Caco-2 (cell line): ENCODE measurements around the gene PPFIA4. TPM values are rescaled to one million over a fixed set of nuclear protein-coding genes. Genes with fewer than 3 reads are reported as not detected.

Experiments
- BruUV-seq: library from RNA; stranded (reverse); fragments of 400-500 nt; replicated peaks from 2 replicates; lab custom pipeline; 2021; lab: Mats Ljungman, UMichigan
- CTCF ChIA-PET: fragments of 300-600 bp; sonication (Branson Sonifier 250); formaldehyde crosslinking; loops from one replicate; lab custom pipeline; 2022; ENCODE audit warnings: antibody characterized with exemption; lab: Charles Lee
- POLR2A ChIA-PET: fragments of 300-600 bp; sonication (Branson Sonifier 250); formaldehyde crosslinking; loops from one replicate; lab custom pipeline; 2022; ENCODE audit warnings: antibody characterized with exemption; lab: Charles Lee
- DNase-seq, 2 experiments: peaks; one replicate each; pipeline versions ENCODE4 v3.0.0 to v3.0.0-alpha.2; 2020 to 2022
- H3K27me3 ChIP-seq: replicated peaks from 2 replicates; pipeline ENCODE4 v1.6.0; 2011; ENCODE audit warnings: low read length; ENCODE audit not compliant: control insufficient read depth, insufficient read depth
- H3K36me3 ChIP-seq: 2 replicates; pipeline ENCODE4 v1.5.1; 2011; ENCODE audit warnings: low read length; ENCODE audit not compliant: control insufficient read depth, insufficient read depth
- H3K4me1 ChIP-seq: fragments of 250-450 bp; sonication (Bioruptor Pico); 2 replicates; pipeline ENCODE4 v1.5.1; 2020; ENCODE audit warnings: mild to moderate bottlenecking
- H3K4me3 ChIP-seq: 2 replicates; pipeline ENCODE4 v1.5.1; 2011; ENCODE audit warnings: low read depth, mild to moderate bottlenecking, control low read depth, low read length
- H3K9me3 ChIP-seq: fragments of 250-450 bp; sonication (Bioruptor Pico); 2 replicates; pipeline ENCODE4 v1.5.1; 2020; ENCODE audit warnings: mild to moderate bottlenecking, moderate library complexity
- H3K27ac Mint-ChIP-seq: one replicate; pipeline ENCODE4 v1.8.0; 2022; ENCODE audit warnings: mixed read lengths; ENCODE audit not compliant: unreplicated experiment
- H3K27me3 Mint-ChIP-seq: one replicate; pipeline ENCODE4 v1.8.0; 2022; ENCODE audit warnings: mixed read lengths; ENCODE audit not compliant: insufficient read depth, unreplicated experiment
- H3K36me3 Mint-ChIP-seq: one replicate; pipeline ENCODE4 v1.8.0; 2022; ENCODE audit warnings: mild to moderate bottlenecking, mixed read lengths; ENCODE audit not compliant: insufficient read depth, unreplicated experiment
- H3K4me1 Mint-ChIP-seq: one replicate; pipeline ENCODE4 v1.8.0; 2022; ENCODE audit warnings: low read depth, mixed read lengths; ENCODE audit not compliant: unreplicated experiment
- H3K4me3 Mint-ChIP-seq: one replicate; pipeline ENCODE4 v1.8.0; 2022; ENCODE audit warnings: mild to moderate bottlenecking, moderate library complexity, mixed read lengths; ENCODE audit not compliant: unreplicated experiment
- H3K9me3 Mint-ChIP-seq: one replicate; pipeline ENCODE4 v1.8.0; 2022; ENCODE audit warnings: mixed read lengths; ENCODE audit not compliant: unreplicated experiment
- intact Hi-C: fragments of 100-400 bp; cut with micrococcal nuclease; formaldehyde crosslinking; loops from one replicate; pipeline ENCODE4 v1.10.0; 2022; ENCODE audit not compliant: unreplicated experiment
- total RNA-seq: library from RNA; stranded (reverse); gene quantifications from 2 replicates; pipeline ENCODE4 v1.2.3, GENCODE V29; 2022
- TF ChIP-seq, protein P1 (sequence below), 2 experiments: fragments of 200-600 bp in 1 of 2; IDR thresholded peaks; 1 replicate in 1 of 2; 2 replicates in 1 of 2; pipeline versions ENCODE4 v1.5.1 to v1.8.0; 2011 to 2022; ENCODE audit warnings: antibody characterized with exemption in 1 of 2, control low read depth in 1 of 2, inconsistent platforms in 1 of 2, low read depth in 1 of 2, low read length in 1 of 2, mild to moderate bottlenecking in 1 of 2, moderate library complexity in 1 of 2; ENCODE audit not compliant: insufficient read depth in 1 of 2, severe bottlenecking in 1 of 2, unreplicated experiment in 1 of 2

The PPFIA4 gene
- total RNA-seq, 1 experiment from 2014 or later = 9.4 TPM

DNA sequence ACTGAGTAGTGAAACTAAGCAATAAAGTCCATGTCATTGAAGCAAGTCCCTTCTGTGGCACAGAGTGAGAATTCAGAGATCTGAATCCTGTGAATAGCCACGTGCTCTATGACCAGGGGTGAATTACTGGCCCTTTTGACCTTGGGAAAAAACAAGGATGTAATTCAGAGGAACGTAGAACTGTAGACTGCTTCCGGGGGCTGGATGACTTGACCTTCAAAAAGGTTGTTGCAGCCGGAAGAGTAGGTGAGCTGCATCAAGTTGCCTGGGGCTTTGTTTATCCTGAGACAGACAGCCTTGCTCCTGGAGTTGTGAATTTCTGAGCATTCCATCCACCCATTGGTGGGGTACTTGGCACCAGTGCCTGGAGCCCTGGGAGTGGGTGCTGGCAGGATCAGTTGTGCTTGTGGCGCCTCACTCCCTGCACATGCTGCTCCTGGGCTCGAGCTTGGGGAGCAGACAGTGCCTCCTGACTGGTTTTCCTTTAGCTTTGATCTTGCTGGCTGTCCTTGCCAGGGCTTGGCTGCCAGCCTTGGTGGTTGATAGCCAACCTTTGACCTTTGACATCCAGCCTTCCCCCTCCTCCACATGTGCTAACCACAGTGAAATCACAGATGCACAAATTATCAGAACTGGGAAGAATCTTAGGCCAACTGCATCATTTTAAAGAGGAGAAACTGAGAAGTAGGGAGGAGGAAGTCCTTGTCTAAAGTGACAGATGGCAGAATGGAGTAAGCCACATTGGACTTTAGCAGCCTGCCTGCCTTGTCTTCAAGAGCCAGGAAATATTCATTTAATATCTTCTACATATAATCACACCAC, 75.7 kb downstream of the PPFIA4 start:
- no TSS peak for BruUV-seq
- Mint-ChIP-seq H3K9me3 (peaks cover 19% of the 10 kb centered on the region), H3K36me3 (no peaks in the 10 kb centered on the region), H3K27me3 (peaks cover 2% of the 10 kb centered on the region), H3K4me3 (no peak overlapping the region), H3K4me1 (no peaks in the 10 kb centered on the region), H3K27ac (no peak overlapping the region)
- TF ChIP-seq, protein P1, sequence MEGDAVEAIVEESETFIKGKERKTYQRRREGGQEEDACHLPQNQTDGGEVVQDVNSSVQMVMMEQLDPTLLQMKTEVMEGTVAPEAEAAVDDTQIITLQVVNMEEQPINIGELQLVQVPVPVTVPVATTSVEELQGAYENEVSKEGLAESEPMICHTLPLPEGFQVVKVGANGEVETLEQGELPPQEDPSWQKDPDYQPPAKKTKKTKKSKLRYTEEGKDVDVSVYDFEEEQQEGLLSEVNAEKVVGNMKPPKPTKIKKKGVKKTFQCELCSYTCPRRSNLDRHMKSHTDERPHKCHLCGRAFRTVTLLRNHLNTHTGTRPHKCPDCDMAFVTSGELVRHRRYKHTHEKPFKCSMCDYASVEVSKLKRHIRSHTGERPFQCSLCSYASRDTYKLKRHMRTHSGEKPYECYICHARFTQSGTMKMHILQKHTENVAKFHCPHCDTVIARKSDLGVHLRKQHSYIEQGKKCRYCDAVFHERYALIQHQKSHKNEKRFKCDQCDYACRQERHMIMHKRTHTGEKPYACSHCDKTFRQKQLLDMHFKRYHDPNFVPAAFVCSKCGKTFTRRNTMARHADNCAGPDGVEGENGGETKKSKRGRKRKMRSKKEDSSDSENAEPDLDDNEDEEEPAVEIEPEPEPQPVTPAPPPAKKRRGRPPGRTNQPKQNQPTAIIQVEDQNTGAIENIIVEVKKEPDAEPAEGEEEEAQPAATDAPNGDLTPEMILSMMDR (IDR thresholded peaks at IDR 0.05; ENCODE audit: insufficient read depth in 1 of 2, low read depth in 1 of 2, low read length in 1 of 2, severe bottlenecking in 1 of 2, unreplicated experiment in 1 of 2) = no peak
- H3K4me3 ChIP-seq = no peak overlapping the region
- H3K4me1 ChIP-seq = no peaks in the 10 kb centered on the region
- ChIA-PET CTCF (interaction anchor here (1.5 kb wide), 1 partner anchor 114 kb away, joined by 3 read pairs; no protein-coding TSS in a partner anchor), POLR2A (no interaction called here)
- no peaks in the 10 kb centered on the region for H3K27me3 ChIP-seq
- peaks cover 6% of the 10 kb centered on the region for H3K9me3 ChIP-seq
- no peaks in the 10 kb centered on the region for H3K36me3 ChIP-seq
- intact Hi-C loops = no loop called here
- DNase-seq = no peak

DNA sequence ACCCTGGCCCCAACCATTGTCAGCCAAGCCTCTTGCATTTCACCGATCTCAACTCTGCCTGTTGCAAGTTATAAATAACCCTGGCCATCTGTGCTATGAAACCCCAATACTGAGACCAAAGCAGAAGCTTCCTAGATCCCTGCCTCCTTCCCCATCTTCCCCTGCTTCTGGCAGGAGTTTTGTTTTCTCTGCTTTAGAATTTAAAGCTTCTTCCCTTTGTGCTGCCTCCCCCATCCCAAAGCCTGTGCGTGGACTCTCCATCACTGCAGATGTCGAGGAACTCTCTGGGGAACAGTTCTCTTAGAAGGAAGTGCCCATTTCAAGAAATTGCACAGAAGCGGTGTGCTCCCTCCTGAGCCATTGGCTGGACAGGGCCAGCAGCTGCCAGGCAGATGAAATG, 76.9 kb downstream of the PPFIA4 start:
- H3K4me3 Mint-ChIP-seq = no peak overlapping the region
- ChIA-PET POLR2A (no interaction called here), CTCF (interaction anchor here (0.8 to 1.5 kb wide), 2 partner anchors 15 to 113 kb away, joined by 3 read pairs; no protein-coding TSS in a partner anchor)
- H3K9me3 Mint-ChIP-seq = peaks cover 16% of the 10 kb centered on the region
- DNase-seq = no peak
- H3K27me3 ChIP-seq = no peaks in the 10 kb centered on the region
- peaks cover 6% of the 10 kb centered on the region for H3K9me3 ChIP-seq
- H3K27ac Mint-ChIP-seq = no peak overlapping the region
- H3K4me1 Mint-ChIP-seq = no peaks in the 10 kb centered on the region
- H3K27me3 Mint-ChIP-seq = peaks cover 8% of the 10 kb centered on the region
- H3K36me3 Mint-ChIP-seq = no peaks in the 10 kb centered on the region
- no TSS peak for BruUV-seq
- intact Hi-C loops = no loop called here
- TF ChIP-seq, protein P1 (IDR thresholded peaks at IDR 0.05; ENCODE audit: insufficient read depth in 1 of 2, low read depth in 1 of 2, low read length in 1 of 2, severe bottlenecking in 1 of 2, unreplicated experiment in 1 of 2) = no peak
- H3K36me3 ChIP-seq = no peaks in the 10 kb centered on the region
- H3K4me3 ChIP-seq = no peak overlapping the region
- no peaks in the 10 kb centered on the region for H3K4me1 ChIP-seq

DNA sequence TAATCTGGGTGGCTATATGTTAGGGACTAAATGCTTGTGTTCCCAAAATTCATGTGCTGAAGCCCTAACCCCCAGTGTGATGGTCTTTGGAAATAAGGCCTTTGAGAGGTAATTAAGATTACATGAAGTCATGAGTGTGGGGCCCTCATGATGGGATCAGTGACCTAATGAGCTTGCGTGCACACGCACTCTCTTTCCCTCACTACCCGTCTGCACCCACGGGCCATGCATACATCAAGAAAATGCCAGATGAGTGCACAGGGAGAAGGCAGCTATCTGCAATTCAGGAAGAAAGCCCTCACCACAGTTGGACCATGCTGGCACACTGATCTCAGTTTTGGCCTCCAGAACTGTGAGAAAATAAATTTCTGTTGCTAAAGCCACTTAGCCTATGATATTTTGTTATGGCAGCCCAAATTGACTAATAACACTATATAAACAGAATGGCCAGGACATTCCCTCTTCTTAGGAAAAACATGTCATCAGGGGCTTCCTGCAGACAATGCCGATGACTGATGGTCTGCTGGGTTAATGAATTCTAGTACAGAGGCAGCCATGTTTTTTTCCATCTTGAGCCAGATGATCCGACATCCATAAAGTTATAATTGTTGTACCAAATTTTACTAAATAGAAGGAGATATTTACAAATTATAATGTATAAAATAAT, 77.7 kb downstream of the PPFIA4 start:
- BruUV-seq = no TSS peak
- Mint-ChIP-seq H3K4me3 (no peak overlapping the region), H3K9me3 (peaks cover 16% of the 10 kb centered on the region), H3K27ac (no peak overlapping the region), H3K27me3 (peaks cover 8% of the 10 kb centered on the region), H3K4me1 (no peaks in the 10 kb centered on the region), H3K36me3 (no peaks in the 10 kb centered on the region)
- no peaks in the 10 kb centered on the region for H3K4me1 ChIP-seq
- no peaks in the 10 kb centered on the region for H3K36me3 ChIP-seq
- H3K4me3 ChIP-seq = no peak overlapping the region
- CTCF ChIA-PET = no interaction called here
- POLR2A ChIA-PET = no interaction called here
- H3K9me3 ChIP-seq = peaks cover 6% of the 10 kb centered on the region
- TF ChIP-seq, protein P1 (IDR thresholded peaks at IDR 0.05; ENCODE audit: insufficient read depth in 1 of 2, low read depth in 1 of 2, low read length in 1 of 2, severe bottlenecking in 1 of 2, unreplicated experiment in 1 of 2) = no peak
- no peak for DNase-seq
- H3K27me3 ChIP-seq = no peaks in the 10 kb centered on the region
- intact Hi-C loops = no loop called here
